ENCODE measurements around the gene RRP12. TPM values are rescaled to one million over a fixed set of nuclear protein-coding genes. Genes with fewer than 3 reads are reported as not detected.

RRP12 gene
- total and polyA plus RNA-seq, 2 donors (not counting 3 experiments of a cell fraction or from before 2014, with no cell fraction given) = 13.6 to 35.8 TPM

DNA sequence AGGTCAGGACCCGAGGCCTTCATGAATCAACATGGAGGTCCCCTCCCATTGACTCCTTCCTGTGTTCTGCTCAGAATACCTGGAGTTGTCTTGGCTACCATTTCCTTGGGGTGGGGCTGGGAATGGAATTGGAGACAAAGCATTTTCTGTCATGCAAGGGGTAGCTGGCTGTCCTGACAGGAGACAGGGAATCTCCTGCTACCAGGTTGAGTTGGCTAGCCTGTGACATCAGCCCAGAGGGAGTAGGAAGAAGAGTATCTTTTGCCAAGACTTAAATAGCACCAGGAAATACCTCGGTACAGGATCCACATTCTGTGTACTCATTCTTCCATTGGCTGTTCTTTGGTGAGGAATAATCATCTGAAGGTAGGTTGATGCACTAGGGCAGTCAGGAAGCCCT lies 49.7 kb upstream of the RRP12 start:
- H2AFZ ChIP-seq (ENCODE audit: low read depth, low read length) = no peak overlapping the region
- no peaks in the 10 kb centered on the region for H3K27me3 ChIP-seq (ENCODE audit: control insufficient read depth in 2 of 2, insufficient read depth in 2 of 2, low read length in 2 of 2)
- no peak overlapping the region for H3K27ac ChIP-seq (ENCODE audit: insufficient read depth, low read depth, low read length)
- H3K9ac ChIP-seq (replicated peaks; ENCODE audit: extremely low read depth, insufficient read depth, low read length) = no peak overlapping the region
- no peaks in the 10 kb centered on the region for H4K20me1 ChIP-seq (replicated peaks; ENCODE audit: control insufficient read depth, extremely low read depth, insufficient read depth, low read length)
- intact Hi-C loops (cut with micrococcal nuclease) (no loop called here), dilution Hi-C loops (cut with MboI; ENCODE audit: extremely low pct_ligation_motif_present, low sequenced_read_pairs) (no loop called here)
- H3K79me2 ChIP-seq (ENCODE audit: control insufficient read depth, insufficient read depth, low read length) = peaks cover 47% of the 10 kb centered on the region
- H3K4me2 ChIP-seq (ENCODE audit: insufficient read depth, low read length) = no peak overlapping the region
- H3K4me1 ChIP-seq (ENCODE audit: control insufficient read depth, extremely low read depth, insufficient read depth, low read length) = peaks cover 16% of the 10 kb centered on the region
- DNase-seq (ENCODE audit: low read depth, low spot score) (no peak), FAIRE-seq (peak; percentile 49)
- no peak for TF ChIP-seq POLR2A (IDR thresholded peaks at IDR 0.05; ENCODE audit: low read depth, low read length)
- no peak for TF ChIP-seq GATA2 (IDR thresholded peaks at IDR 0.05; ENCODE audit: insufficient read depth, insufficient read length, low read depth, low read length)
- TF ChIP-seq, protein P1, sequence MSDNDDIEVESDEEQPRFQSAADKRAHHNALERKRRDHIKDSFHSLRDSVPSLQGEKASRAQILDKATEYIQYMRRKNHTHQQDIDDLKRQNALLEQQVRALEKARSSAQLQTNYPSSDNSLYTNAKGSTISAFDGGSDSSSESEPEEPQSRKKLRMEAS (IDR thresholded peaks at IDR 0.05; ENCODE audit: insufficient read depth, insufficient read length) = no peak
- TF ChIP-seq EZH2 (IDR thresholded peaks at IDR 0.05; ENCODE audit: borderline replicate concordance, low read depth, low read length, severe bottlenecking) = no peak
- no peak for TF ChIP-seq MYC (IDR thresholded peaks at IDR 0.05; ENCODE audit: low read depth, low read length)
- no peak for TF ChIP-seq CTCF (IDR thresholded peaks at IDR 0.05; ENCODE audit: extremely low read depth in 1 of 2, insufficient read depth in 1 of 2, low read depth in 1 of 2, low read length in 2 of 2)
- TF ChIP-seq FOS (IDR thresholded peaks at IDR 0.05; ENCODE audit: borderline replicate concordance, insufficient read depth, low read length) = no peak
- TF ChIP-seq POLR2AphosphoS5 (IDR thresholded peaks at IDR 0.05; ENCODE audit: insufficient read depth, low read depth, low read length) = no peak
- TF ChIP-seq JUN (IDR thresholded peaks at IDR 0.05; ENCODE audit: borderline replicate concordance, insufficient read depth, insufficient read length, low read depth) = no peak
- ChIA-PET POLR2A (no interaction called here), CTCF (interaction anchor here (1.7 kb wide), 1 partner anchor 11 kb away, joined by 4 read pairs; no protein-coding TSS in a partner anchor)
- peaks cover 9 to 17% of the 10 kb centered on the region in 2 experiments for H3K36me3 ChIP-seq (ENCODE audit: control insufficient read depth in 2 of 2, extremely low read depth in 1 of 2, insufficient read depth in 2 of 2, low read length in 2 of 2)
- no TSS peak for BruUV-seq (replicated peaks)
- H3K4me3 ChIP-seq (replicated peaks in 1 of 3; ENCODE audit: insufficient read depth in 1 of 3, low read depth in 1 of 3, low read length in 3 of 3) = no peak overlapping the region
- H3K9me3 ChIP-seq (replicated peaks; ENCODE audit: control insufficient read depth, insufficient read depth, low read length) = no peaks in the 10 kb centered on the region
- H3K9me1 ChIP-seq (replicated peaks; ENCODE audit: control insufficient read depth, extremely low read depth, insufficient read depth, low read length) = no peaks in the 10 kb centered on the region

Measured in endothelial cell of umbilical vein (primary cell).